ENCODE data around the gene SUGP2. TPM values are rescaled to one million over a fixed set of nuclear protein-coding genes. Genes with fewer than 3 reads are reported as not detected.

The SUGP2 gene
- total RNA-seq, 2 experiments from 2014 or later: 123 to 124 TPM

- H3K27me3 Mint-ChIP-seq (ENCODE audit: low read depth): peaks cover 29% of the 10 kb centered on the region
- no peak overlapping the region for H3K27ac Mint-ChIP-seq
- DNase-seq: no peak
- H3K4me3 Mint-ChIP-seq: no peak overlapping the region
- H3K4me1 Mint-ChIP-seq (ENCODE audit: low read depth): no peaks in the 10 kb centered on the region
- H3K9me3 Mint-ChIP-seq (ENCODE audit: insufficient read depth): no peaks in the 10 kb centered on the region
- ChIA-PET POLR2A (no interaction called here), CTCF (no interaction called here)
- H3K36me3 Mint-ChIP-seq (ENCODE audit: low read depth): no peaks in the 10 kb centered on the region
- ATAC-seq: no peak
Measured at GRCh38 chr19:18984251-18984650, 49.1 kb downstream of the SUGP2 start.

- Mint-ChIP-seq H3K9me3 (ENCODE audit: insufficient read depth) (no peaks in the 10 kb centered on the region), H3K4me1 (ENCODE audit: low read depth) (no peaks in the 10 kb centered on the region), H3K27me3 (ENCODE audit: low read depth) (peaks cover 29% of the 10 kb centered on the region), H3K27ac (no peak overlapping the region), H3K36me3 (ENCODE audit: low read depth) (no peaks in the 10 kb centered on the region), H3K4me3 (no peak overlapping the region)
- ChIA-PET CTCF (interaction anchor here (1.2 kb wide), 1 partner anchor 117 kb away, joined by 3 read pairs; no protein-coding TSS in a partner anchor), POLR2A (no interaction called here)
- ATAC-seq (no peak), DNase-seq (no peak)
Measured at GRCh38 chr19:18982669-18983068, 50.6 kb downstream of the SUGP2 start.

GRCh38 chr19:18980432-18981020 lies 52.8 kb downstream of the SUGP2 start:
- ChIA-PET CTCF (no interaction called here), POLR2A (no interaction called here)
- no peak overlapping the region for H3K27ac Mint-ChIP-seq
- H3K27me3 Mint-ChIP-seq (ENCODE audit: low read depth): peaks cover 16% of the 10 kb centered on the region
- ATAC-seq (no peak), DNase-seq (no peak)
- no peaks in the 10 kb centered on the region for H3K36me3 Mint-ChIP-seq (ENCODE audit: low read depth)
- H3K4me3 Mint-ChIP-seq: no peak overlapping the region
- no peaks in the 10 kb centered on the region for H3K9me3 Mint-ChIP-seq (ENCODE audit: insufficient read depth)
- no peaks in the 10 kb centered on the region for H3K4me1 Mint-ChIP-seq (ENCODE audit: low read depth)

GRCh38 chr19:18978616-18979015 lies 54.7 kb downstream of the SUGP2 start:
- Mint-ChIP-seq H3K4me3 (no peak overlapping the region), H3K27ac (no peak overlapping the region), H3K27me3 (ENCODE audit: low read depth) (no peaks in the 10 kb centered on the region), H3K4me1 (ENCODE audit: low read depth) (no peaks in the 10 kb centered on the region), H3K36me3 (ENCODE audit: low read depth) (no peaks in the 10 kb centered on the region), H3K9me3 (ENCODE audit: insufficient read depth) (no peaks in the 10 kb centered on the region)
- ATAC-seq (no peak), DNase-seq (no peak)
- CTCF ChIA-PET: no interaction called here
- POLR2A ChIA-PET: no interaction called here

- no peak for DNase-seq
- H3K27ac Mint-ChIP-seq: no peak overlapping the region
- no peak overlapping the region for H3K4me3 Mint-ChIP-seq
- POLR2A ChIA-PET: interaction anchor here (0.7 kb wide), 1 partner anchor 460 kb away, joined by 3 read pairs; no protein-coding TSS in a partner anchor
- CTCF ChIA-PET: no interaction called here
- peaks cover 4% of the 10 kb centered on the region for H3K4me1 Mint-ChIP-seq (ENCODE audit: low read depth)
- no peaks in the 10 kb centered on the region for H3K27me3 Mint-ChIP-seq (ENCODE audit: low read depth)
- H3K9me3 Mint-ChIP-seq (ENCODE audit: insufficient read depth): no peaks in the 10 kb centered on the region
- ATAC-seq: no peak
- no peaks in the 10 kb centered on the region for H3K36me3 Mint-ChIP-seq (ENCODE audit: low read depth)
Measured at GRCh38 chr19:18975869-18976268, 57.4 kb downstream of the SUGP2 start.

GRCh38 chr19:18975011-18975410 lies 58.3 kb downstream of the SUGP2 start:
- Mint-ChIP-seq H3K9me3 (ENCODE audit: insufficient read depth) (no peaks in the 10 kb centered on the region), H3K4me3 (no peak overlapping the region), H3K27ac (no peak overlapping the region), H3K27me3 (ENCODE audit: low read depth) (peaks cover 2% of the 10 kb centered on the region), H3K4me1 (ENCODE audit: low read depth) (peaks cover 4% of the 10 kb centered on the region), H3K36me3 (ENCODE audit: low read depth) (no peaks in the 10 kb centered on the region)
- CTCF ChIA-PET: no interaction called here
- DNase-seq (no peak), ATAC-seq (no peak)
- POLR2A ChIA-PET: no interaction called here

GRCh38 chr19:18972851-18973250 lies 60.5 kb downstream of the SUGP2 start:
- CTCF ChIA-PET: no interaction called here

GRCh38 chr19:18972301-18972811 lies 61.0 kb downstream of the SUGP2 start:
- Mint-ChIP-seq H3K4me1 (ENCODE audit: low read depth) (peaks cover 4% of the 10 kb centered on the region), H3K27ac (no peak overlapping the region), H3K27me3 (ENCODE audit: low read depth) (peaks cover 7% of the 10 kb centered on the region), H3K9me3 (ENCODE audit: insufficient read depth) (no peaks in the 10 kb centered on the region), H3K4me3 (no peak overlapping the region), H3K36me3 (ENCODE audit: low read depth) (no peaks in the 10 kb centered on the region)
- ChIA-PET POLR2A (no interaction called here), CTCF (no interaction called here)
- ATAC-seq (no peak), DNase-seq (no peak)

More at GRCh38 chr19:18972851-18973250, 60.5 kb downstream of the SUGP2 start:
- Mint-ChIP-seq H3K4me3 (no peak overlapping the region), H3K36me3 (ENCODE audit: low read depth) (no peaks in the 10 kb centered on the region), H3K27me3 (ENCODE audit: low read depth) (peaks cover 4% of the 10 kb centered on the region), H3K27ac (no peak overlapping the region), H3K9me3 (ENCODE audit: insufficient read depth) (no peaks in the 10 kb centered on the region), H3K4me1 (ENCODE audit: low read depth) (peaks cover 4% of the 10 kb centered on the region)
- POLR2A ChIA-PET: no interaction called here
- DNase-seq (no peak), ATAC-seq (no peak)

GRCh38 chr19:18969931-18970659 lies 63.2 kb downstream of the SUGP2 start:
- Mint-ChIP-seq H3K4me3 (no peak overlapping the region), H3K27me3 (ENCODE audit: low read depth) (peaks cover 7% of the 10 kb centered on the region), H3K4me1 (ENCODE audit: low read depth) (peaks cover 4% of the 10 kb centered on the region), H3K36me3 (ENCODE audit: low read depth) (no peaks in the 10 kb centered on the region), H3K27ac (no peak overlapping the region), H3K9me3 (ENCODE audit: insufficient read depth) (no peaks in the 10 kb centered on the region)
- ChIA-PET POLR2A (no interaction called here), CTCF (no interaction called here)
- no peak for DNase-seq
- no peak for ATAC-seq

GRCh38 chr19:18967358-18968146 lies 65.8 kb downstream of the SUGP2 start:
- Mint-ChIP-seq H3K27me3 (ENCODE audit: low read depth) (peaks cover 7% of the 10 kb centered on the region), H3K4me3 (no peak overlapping the region), H3K27ac (no peak overlapping the region), H3K9me3 (ENCODE audit: insufficient read depth) (no peaks in the 10 kb centered on the region), H3K4me1 (ENCODE audit: low read depth) (no peaks in the 10 kb centered on the region), H3K36me3 (ENCODE audit: low read depth) (no peaks in the 10 kb centered on the region)
- ATAC-seq (no peak), DNase-seq (no peak)
- ChIA-PET POLR2A (no interaction called here), CTCF (no interaction called here)

GRCh38 chr19:18966307-18966706 lies 67.0 kb downstream of the SUGP2 start:
- no peaks in the 10 kb centered on the region for H3K36me3 Mint-ChIP-seq (ENCODE audit: low read depth)
- CTCF ChIA-PET: no interaction called here
- H3K27ac Mint-ChIP-seq: no peak overlapping the region
- H3K9me3 Mint-ChIP-seq (ENCODE audit: insufficient read depth): no peaks in the 10 kb centered on the region
- no peak overlapping the region for H3K4me3 Mint-ChIP-seq
- no peak for DNase-seq
- POLR2A ChIA-PET: interaction anchor here (0.8 kb wide), 1 partner anchor 47 kb away, joined by 3 read pairs; the partner anchor contains the start of genes COPE and DDX49
- peaks cover 11% of the 10 kb centered on the region for H3K4me1 Mint-ChIP-seq (ENCODE audit: low read depth)
- H3K27me3 Mint-ChIP-seq (ENCODE audit: low read depth): peaks cover 14% of the 10 kb centered on the region
- no peak for ATAC-seq

GRCh38 chr19:18964121-18964520 lies 69.2 kb downstream of the SUGP2 start:
- H3K9me3 Mint-ChIP-seq (ENCODE audit: insufficient read depth): no peaks in the 10 kb centered on the region
- POLR2A ChIA-PET: no interaction called here
- peaks cover 14% of the 10 kb centered on the region for H3K27me3 Mint-ChIP-seq (ENCODE audit: low read depth)
- CTCF ChIA-PET: no interaction called here
- peaks cover 12% of the 10 kb centered on the region for H3K4me1 Mint-ChIP-seq (ENCODE audit: low read depth)
- H3K27ac Mint-ChIP-seq: no peak overlapping the region
- no peak for DNase-seq
- H3K4me3 Mint-ChIP-seq: no peak overlapping the region
- no peaks in the 10 kb centered on the region for H3K36me3 Mint-ChIP-seq (ENCODE audit: low read depth)
- no peak for ATAC-seq

Measured in activated CD8-positive, alpha-beta T cell treated with anti-CD3 and anti-CD28 coated beads, Interleukin-2, amount 10 ng/mL, durations not matched to agents 7 days and 5 days (primary cell).